T-helper 1 cell (primary cell): Measurements from ENCODE around the gene TMEM132D.

ENCODE experiments used
- DNase-seq, 5 donors: peaks; one replicate each; pipeline ENCODE4 v3.0.0-alpha.2; 2012 to 2020

Gene TMEM132D

GRCh38 chr12:129825316-129825715 is 78.5 kb downstream of the TMEM132D start:
- DNase-seq, result no peak

GRCh38 chr12:129821964-129822363 is 81.9 kb downstream of the TMEM132D start:
- no peak for DNase-seq

- DNase-seq, result no peak
Measured at GRCh38 chr12:129819391-129819790, 84.4 kb downstream of the TMEM132D start.

GRCh38 chr12:129815846-129816245 is 88.0 kb downstream of the TMEM132D start:
- no peak for DNase-seq

DNA sequence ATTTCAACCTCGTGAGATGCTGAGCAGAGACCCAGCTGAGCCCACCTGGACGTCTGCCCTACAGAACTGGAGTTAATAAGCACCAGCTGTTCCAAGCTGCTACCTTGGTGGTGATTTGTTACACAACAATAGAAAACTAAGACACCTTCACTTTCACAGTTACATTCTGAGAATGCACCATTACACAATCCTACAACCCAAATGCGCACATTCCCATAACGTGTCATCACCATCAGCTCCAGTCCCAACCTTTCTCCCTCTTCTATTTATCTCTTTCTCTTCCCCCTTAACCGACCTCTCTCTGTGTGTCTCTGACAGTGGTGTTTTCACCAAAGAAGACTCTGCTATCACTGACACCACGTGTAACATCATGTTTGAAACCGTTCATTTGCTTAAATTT is 91.9 kb downstream of the TMEM132D start:
- DNase-seq, result no peak

GRCh38 chr12:129807136-129807535 is 96.7 kb downstream of the TMEM132D start:
- DNase-seq, result no peak

DNA sequence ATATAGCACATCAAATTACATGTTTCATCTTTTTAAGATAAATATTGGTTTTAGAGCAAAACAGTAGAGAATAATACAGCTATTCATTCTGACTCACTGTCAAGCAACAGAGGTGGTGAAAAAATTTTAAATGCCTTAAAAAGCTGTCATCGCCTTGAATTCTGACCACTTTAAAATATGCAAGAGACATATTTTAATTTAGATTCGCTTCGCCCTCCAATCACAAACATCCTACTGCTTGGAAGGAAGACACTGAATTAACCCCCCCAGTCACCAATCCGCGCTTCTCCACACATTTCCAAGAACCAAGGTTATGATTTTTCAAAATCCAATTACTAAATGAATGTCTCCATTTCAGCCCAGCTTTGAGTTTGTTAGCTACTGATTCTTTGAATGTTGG is 112.4 kb downstream of the TMEM132D start:
- no peak for DNase-seq

DNA sequence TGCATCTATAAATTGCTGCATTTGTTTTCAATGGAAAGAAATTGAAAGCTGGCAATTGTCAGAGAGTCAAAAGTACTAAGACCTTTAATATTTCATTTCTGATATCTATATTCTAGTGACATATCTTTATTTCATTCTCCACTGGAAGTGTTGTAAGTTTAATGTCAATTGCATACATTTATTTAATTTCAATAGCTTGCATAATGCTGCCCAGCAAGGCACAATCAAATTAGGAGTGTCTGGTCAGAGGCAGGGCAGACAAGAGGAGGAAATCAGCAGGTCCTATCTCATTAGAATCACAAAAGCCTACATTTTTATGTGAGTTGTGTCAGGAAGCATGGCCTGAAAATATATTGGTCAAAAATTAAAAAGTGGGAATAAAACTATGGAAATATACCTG is 112.9 kb downstream of the TMEM132D start:
- DNase-seq, result no peak

- DNase-seq, result no peak
Measured at GRCh38 chr12:129790331-129790730, 113.5 kb downstream of the TMEM132D start.

GRCh38 chr12:129789921-129790320 is 113.9 kb downstream of the TMEM132D start:
- DNase-seq, result no peak

DNA sequence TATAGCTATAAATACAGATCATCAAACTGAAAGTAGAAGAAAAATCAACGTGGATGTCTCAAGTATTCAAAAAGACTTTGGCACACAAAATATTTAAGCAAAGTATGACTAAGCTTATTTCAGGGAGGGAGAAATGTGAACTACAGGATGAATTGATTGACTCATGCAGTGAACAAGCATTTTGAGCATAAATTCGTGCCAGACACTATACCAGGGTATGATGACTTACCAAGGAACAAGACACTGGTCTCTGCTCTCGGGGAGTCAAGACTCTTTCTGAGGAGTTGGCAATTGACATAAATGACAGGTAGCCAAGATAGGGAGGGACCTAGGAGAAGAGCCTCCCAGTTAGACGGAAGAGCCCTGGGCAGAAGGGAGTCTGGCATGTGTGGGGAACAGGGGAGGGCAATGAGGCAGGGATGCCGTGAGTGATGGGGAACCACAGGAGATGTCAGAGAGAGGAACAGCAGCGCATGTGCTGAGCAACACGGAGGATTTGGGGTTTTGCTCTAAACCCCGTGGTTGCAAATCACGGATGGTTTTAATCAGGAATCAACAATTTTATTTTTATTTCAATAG is 115.2 kb downstream of the TMEM132D start:
- DNase-seq, result no peak

GRCh38 chr12:129779989-129780388 is 123.8 kb downstream of the TMEM132D start:
- no peak for DNase-seq

DNA sequence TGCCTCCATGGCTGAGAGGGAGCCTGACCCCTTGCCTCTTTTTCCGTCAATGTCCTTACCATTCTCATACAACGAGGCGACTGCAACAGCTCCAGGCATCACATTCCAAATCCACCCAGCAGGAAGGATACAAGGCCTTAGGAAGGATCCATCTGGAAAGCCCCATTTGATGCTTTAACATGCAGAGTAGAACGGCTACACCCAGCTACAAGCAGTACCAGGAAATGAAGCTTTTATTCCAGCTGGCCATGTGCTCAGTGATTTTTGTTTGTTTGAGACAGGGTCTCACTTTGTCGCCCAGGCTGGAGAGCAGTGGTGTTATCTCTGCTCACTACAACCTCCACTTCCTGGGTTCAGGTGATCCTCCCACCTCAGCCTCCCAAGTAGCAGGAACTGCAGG is 124.8 kb downstream of the TMEM132D start:
- DNase-seq, result no peak

DNA sequence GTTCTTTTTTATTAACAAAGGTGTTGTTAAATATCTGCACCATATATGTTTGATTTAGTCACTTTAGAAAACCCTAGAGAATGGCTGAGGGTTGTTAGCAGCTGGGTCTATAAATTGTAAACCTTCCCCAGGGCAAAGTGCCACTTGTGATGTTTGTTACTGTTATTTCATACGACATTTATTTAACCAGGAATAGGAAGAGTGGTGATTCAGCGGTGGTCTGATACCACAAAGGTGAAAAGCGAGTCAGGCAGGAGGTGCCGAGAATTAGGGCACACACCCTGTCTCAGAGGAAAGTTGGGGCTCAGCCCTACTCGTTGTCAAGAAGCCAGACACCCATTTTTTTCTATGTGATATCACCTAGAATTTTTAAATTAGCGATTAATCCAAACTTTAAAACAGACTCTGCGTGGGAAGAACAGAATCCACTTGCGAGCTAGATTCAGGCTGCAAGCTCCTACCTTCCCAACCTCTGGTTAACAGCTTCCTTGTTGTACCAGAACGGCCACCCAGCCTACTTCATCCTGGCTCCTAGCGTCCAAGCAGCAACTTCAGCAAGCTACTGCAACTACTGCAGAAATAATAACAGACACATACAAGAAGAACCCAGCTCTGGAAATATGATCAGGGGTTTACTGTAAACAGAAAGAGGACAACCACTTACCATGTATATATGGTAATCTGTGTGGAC is 126.7 kb downstream of the TMEM132D start:
- DNase-seq, result no peak

- no peak for DNase-seq
Measured at GRCh38 chr12:129772501-129773493, 131.0 kb downstream of the TMEM132D start.

GRCh38 chr12:129771238-129771637 is 132.6 kb downstream of the TMEM132D start:
- no peak for DNase-seq

- no peak for DNase-seq
Measured at GRCh38 chr12:129765719-129766118, 138.1 kb downstream of the TMEM132D start.

- no peak for DNase-seq
Measured at GRCh38 chr12:129762436-129762835, 141.4 kb downstream of the TMEM132D start.

DNA sequence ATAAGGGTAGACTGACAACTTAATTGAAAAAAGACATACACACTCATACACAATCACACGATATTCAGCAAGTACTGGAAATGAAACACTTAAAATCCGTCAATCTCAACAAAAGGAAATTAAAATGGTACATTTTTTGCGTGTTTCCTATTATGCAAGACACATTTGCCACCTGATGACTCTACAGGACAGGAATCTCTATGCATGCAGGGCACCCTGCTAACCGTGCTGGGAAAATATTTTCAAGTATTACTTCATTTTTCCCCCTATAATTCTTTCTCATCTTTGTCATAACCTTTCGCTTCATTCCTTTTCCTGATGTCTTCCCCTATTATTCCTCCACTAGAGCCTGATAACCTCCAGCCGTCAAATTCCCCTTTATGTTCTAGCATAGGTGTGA is 150.2 kb downstream of the TMEM132D start:
- DNase-seq, result no peak

GRCh38 chr12:129750421-129750820 is 153.4 kb downstream of the TMEM132D start:
- no peak for DNase-seq

DNA sequence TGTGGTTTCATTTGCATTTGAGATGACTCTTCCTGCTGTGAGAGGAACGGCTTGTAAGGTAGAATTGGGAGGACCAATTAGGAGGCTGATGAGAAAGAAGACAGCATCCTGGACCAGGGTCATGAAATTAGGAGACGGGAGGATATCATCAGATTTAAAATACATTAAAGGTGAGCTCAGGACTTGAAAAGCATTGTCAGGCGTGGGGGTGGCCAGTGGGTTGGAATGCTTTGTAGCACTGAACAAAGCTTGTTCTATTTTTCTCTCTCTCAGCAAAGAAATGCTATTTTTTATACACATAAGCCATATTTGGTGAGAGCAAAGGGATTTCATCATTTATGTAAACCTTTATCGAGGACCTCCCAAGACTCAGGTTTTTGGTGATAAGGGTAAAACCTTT is 157.5 kb downstream of the TMEM132D start:
- DNase-seq, result no peak

DNA sequence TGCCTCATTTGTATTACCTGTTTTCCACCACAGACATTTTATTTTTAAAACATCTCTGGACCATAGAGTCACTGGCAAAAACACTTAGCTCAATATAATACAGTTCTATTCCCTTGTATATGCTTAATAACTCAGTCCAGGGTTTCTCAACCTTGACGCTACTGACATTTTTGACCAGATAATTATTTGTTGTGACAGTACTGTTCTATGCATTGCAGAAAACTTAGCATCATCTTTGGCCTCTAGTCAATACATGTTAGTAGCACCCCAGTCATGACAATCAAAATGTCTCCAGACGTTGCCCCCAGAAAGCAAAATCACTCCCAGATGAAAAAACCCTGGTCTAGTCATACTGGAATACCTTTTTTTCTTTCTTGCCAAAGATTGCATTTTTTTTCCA is 174.7 kb downstream of the TMEM132D start:
- no peak for DNase-seq

DNA sequence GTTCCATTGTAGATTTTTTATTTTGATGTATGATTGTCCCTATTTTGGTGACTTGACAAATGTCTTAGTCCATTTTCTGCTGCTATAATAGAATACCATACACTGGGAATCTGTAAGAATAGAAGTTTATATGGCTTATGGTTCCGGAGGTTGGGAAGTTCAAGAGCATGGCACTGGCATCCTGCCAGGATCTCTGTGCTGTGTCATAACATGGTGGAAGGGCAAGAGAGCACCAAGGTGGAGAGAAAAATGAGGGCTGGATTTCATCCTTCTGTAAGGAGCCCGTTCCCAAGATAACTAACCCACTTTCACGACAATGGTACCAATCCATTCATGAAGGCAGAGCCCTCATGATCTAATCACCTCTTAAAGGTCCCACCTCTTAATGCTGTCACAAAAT is 176.7 kb downstream of the TMEM132D start:
- DNase-seq, result no peak

DNA sequence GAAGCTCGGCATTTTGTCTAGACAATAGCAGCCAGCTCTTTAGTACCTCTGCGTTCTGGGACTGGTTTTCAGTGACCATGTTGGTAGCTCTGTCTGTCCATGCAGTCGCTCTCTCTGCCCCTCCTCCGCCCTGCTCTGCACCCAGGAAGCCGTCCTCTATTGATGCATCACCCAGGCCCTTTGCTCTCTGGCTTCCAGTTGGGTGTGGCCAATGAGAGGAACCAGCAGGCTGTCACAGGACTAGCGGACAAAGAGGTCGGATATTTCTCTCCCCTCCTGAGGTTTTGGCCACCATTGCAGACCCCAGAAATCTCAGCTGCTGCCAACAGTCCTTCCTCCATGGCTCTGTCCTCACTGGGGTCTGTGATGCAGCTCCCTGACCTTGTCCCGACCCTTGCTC is 180.6 kb downstream of the TMEM132D start:
- no peak for DNase-seq
